ENCODE results near the gene ACVR2B. TPM values are rescaled to one million over a fixed set of nuclear protein-coding genes. Genes with fewer than 3 reads are reported as not detected.

The ACVR2B gene
- total and polyA plus RNA-seq, 2 of the 13 experiments (the other 11 are each of a cell fraction or from before 2014, with no cell fraction given) = 10.0 to 12.7 TPM

- TF ChIP-seq KDM5A (IDR thresholded peaks at IDR 0.05; ENCODE audit: borderline replicate concordance, low read length) = no peak
- no peak for TF ChIP-seq PATZ1 (CRISPR knock-in tag; IDR thresholded peaks at IDR 0.05)
- TF ChIP-seq E2F1 (CRISPR knock-in tag; IDR thresholded peaks at IDR 0.05) = no peak
These were observed 21.4 kb downstream of the ACVR2B start (continued) for GRCh38 chr3:38474928-38475605.

GRCh38 chr3:38475716-38476115 is 22.0 kb downstream of the ACVR2B start:
- no peak for FAIRE-seq
- in situ Hi-C loops (cut with HindIII; ENCODE audit: extremely low pct_ligation_motif_present, low pct_unique_long_range_greater_than_20kb) = no loop called here
- no peak for TF ChIP-seq WIZ (CRISPR knock-in tag; IDR thresholded peaks at IDR 0.05)
- Histone ChIP-seq H3K27me3 (ENCODE audit: control insufficient read depth in 1 of 2, insufficient read depth in 2 of 2, low read length in 2 of 2) (no peaks in the 10 kb centered on the region), H3K9me3 (ENCODE audit: low read length) (no peaks in the 10 kb centered on the region), H3K4me2 (ENCODE audit: low read depth, low read length) (no peak overlapping the region), H2AFZ (ENCODE audit: low read length) (no peak overlapping the region), H3K4me1 (ENCODE audit: insufficient read depth, low read length) (peaks cover 36% of the 10 kb centered on the region), H3K36me3 (replicated peaks in 1 of 2; ENCODE audit: control insufficient read depth in 1 of 2, insufficient read depth in 2 of 2, low read length in 2 of 2) (peaks cover 13 to 25% of the 10 kb centered on the region in 2 experiments), H3K9ac (ENCODE audit: insufficient read depth, low read depth, low read length) (no peak overlapping the region), H4K20me1 (ENCODE audit: insufficient read depth, low read length) (peaks cover 57% of the 10 kb centered on the region), H3K4me3 (replicated peaks in 1 of 3; ENCODE audit: insufficient read depth in 1 of 3, low read depth in 2 of 3, low read length in 3 of 3) (no peak overlapping the region), H3K27ac (ENCODE audit: extremely low read length, insufficient read depth, low read length) (no peak overlapping the region), H3K79me2 (ENCODE audit: insufficient read depth, low read length) (peaks cover 35% of the 10 kb centered on the region)
- CTCF ChIA-PET (ENCODE audit: low intra/inter-chr PET ratio, low total read pairs) = no interaction called here
- WGBS (ENCODE audit: low lambda C conversion rate) = 90% methylated on average over 5 of the region's 6 CpGs
- BruUV-seq (replicated peaks) = no TSS peak
- no peak for ATAC-seq
- intact Hi-C loops (cut with micrococcal nuclease; ENCODE audit: unreplicated experiment) = no loop called here
- no peak for DNase-seq (ENCODE audit: low spot score)
- POLR2A ChIA-PET = no interaction called here

Data from HepG2 (cell line).